Fibroblast of the aortic adventitia (primary cell): ENCODE measurements around the gene RPL35. TPM values are rescaled to one million over a fixed set of nuclear protein-coding genes. Genes with fewer than 3 reads are reported as not detected.

Experiments
- DNase-seq: peaks from one replicate; pipeline ENCODE4 v3.0.0-alpha.2; 2010; ENCODE audit warnings: low read depth
- H3K4me3 ChIP-seq: 2 replicates; pipeline ENCODE4 v1.5.1; 2011; ENCODE audit warnings: low read depth, mild to moderate bottlenecking, control low read depth, low read length, moderate library complexity
- total RNA-seq: library from RNA; depleted of rRNA; stranded (reverse); fragments of >200 nt; gene quantifications from 2 replicates; pipeline ENCODE4 v1.2.3, GENCODE V29; 2012; ENCODE audit warnings: low replicate concordance
- TF ChIP-seq, protein P1 (sequence below): IDR thresholded peaks from 2 replicates; pipeline ENCODE4 v1.5.1; 2011; ENCODE audit warnings: mild to moderate bottlenecking, low read length, control low read depth, inconsistent platforms; ENCODE audit not compliant: insufficient read depth

Gene RPL35
- total RNA-seq, 1 donor = 2,683 TPM

DNA sequence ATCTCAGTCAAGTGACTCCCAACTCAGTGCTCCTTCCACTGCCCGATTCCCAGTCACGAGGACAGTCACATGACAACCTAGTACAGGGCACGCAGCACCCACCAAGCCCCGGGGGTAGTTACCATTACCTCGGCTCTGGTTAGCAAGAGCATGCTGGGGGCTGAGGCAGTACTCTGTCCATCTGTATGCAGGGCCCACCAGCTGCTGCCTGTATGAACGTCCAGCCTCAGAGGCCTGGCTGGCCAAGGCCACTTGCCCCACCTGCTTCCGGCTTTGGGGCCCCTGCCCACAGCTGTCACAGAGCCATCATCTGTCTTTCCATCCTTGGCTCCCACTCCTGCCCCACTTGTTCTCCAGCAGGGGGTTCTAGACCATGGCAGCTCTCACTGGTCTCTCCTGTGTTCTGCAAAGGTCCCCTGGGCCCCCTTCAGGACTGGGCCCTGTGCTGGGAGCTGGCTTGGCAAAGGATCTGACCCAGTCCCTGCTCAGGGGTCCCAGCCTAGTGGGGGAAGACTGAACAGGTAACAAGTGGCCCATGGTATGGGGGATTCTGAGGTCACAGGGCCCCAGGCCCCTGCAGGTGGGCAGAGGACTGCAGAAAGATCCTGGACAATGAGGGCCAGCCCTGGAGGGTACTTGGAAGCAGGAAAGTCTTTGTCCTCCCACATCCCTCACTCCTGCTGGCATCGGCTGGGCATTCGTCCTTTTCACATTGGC, 3.3 kb downstream of the RPL35 start:
- no peak for DNase-seq
- no peak overlapping the region for H3K4me3 ChIP-seq
- TF ChIP-seq, protein P1, sequence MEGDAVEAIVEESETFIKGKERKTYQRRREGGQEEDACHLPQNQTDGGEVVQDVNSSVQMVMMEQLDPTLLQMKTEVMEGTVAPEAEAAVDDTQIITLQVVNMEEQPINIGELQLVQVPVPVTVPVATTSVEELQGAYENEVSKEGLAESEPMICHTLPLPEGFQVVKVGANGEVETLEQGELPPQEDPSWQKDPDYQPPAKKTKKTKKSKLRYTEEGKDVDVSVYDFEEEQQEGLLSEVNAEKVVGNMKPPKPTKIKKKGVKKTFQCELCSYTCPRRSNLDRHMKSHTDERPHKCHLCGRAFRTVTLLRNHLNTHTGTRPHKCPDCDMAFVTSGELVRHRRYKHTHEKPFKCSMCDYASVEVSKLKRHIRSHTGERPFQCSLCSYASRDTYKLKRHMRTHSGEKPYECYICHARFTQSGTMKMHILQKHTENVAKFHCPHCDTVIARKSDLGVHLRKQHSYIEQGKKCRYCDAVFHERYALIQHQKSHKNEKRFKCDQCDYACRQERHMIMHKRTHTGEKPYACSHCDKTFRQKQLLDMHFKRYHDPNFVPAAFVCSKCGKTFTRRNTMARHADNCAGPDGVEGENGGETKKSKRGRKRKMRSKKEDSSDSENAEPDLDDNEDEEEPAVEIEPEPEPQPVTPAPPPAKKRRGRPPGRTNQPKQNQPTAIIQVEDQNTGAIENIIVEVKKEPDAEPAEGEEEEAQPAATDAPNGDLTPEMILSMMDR = no peak

DNA sequence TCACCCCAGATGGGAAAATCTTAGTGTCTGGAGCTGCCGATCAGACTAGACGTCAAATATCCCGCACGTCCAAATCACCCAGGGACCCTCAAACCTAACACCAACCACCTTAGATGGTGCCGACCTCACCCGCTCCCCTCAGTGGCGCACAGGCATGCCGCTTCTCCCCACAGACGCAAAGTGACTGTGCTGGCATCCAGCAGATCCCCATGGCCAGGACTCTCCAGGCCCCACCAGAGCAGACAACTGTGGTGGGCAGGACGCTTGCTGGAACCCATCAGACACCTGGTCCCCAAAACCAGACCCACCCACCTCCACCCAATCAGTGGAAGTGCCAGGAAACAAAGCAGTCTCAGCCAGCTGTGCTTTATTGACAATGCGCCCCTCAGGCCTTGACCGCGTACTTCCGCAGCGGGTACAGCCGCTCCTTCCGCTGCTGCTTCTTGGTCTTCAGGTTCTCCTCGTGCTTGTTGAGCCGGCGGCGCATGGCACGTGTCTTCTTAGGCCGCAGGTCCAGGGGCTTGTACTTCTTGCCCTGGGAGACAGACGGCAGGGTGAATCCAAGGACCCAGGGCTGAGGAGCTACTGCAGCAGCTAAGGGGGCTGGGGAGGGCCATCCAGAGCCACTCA, 4.1 kb downstream of the RPL35 start:
- no peak for DNase-seq
- TF ChIP-seq, protein P1 = no peak
- H3K4me3 ChIP-seq = no peak overlapping the region

DNA sequence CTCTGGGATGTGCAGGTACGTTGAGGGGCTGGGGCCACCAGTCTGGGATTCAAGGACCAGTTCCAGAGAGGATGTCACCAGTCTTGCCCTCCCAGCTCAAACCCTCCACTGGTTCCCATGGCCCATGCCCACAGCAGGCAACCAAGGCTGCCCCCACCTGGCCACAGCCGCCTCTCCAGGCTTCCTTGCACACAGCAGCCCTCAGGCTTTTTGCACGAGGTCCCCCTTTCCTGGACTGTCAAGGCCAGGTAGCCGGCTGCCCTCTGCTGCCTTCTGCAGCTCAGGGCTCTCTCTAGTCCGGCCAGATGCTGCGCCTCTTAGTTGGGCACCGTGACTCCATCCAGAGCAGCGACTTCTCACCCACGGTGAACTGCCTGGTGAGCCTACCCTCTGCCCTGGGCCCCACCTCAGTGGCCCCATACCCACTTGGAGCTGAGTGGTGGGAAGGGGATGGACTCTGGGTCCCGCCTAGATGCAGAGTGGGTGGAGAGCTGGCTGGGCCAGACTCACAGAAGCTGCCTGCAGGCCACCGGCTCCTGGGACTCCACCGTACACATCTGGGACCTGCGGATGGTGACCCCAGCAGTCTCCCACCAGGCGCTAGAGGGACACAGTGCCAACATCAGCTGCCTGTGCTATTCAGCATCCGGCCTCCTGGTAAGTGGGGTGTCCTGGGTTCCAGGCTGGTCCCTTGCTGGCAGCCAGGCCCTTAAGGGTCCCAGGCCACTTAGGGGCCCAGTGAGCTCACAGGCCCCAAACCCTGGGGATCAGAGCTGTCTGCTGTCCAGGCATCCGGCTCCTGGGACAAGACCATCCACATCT, 5.6 kb downstream of the RPL35 start:
- H3K4me3 ChIP-seq = no peak overlapping the region
- no peak for DNase-seq
- TF ChIP-seq, protein P1 = peak; percentile 42

DNA sequence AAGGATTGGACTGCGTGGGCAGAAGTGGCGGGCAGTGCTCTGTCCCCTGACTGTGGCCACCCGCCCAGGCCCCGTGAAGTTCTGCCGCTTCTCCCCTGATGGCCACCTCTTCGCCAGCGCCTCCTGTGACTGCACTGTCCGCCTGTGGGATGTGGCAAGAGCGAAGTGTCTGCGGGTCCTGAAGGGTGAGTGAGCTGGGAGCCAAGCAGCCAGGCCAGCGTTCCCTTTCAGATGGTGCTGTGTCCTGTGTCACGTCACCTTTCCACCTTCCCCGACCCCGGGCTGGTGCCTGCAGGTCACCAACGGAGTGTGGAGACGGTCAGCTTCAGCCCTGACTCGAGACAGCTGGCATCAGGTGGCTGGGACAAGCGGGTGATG, 6.2 kb downstream of the RPL35 start:
- no peak overlapping the region for H3K4me3 ChIP-seq
- no peak for DNase-seq
- TF ChIP-seq, protein P1 = no peak

DNA sequence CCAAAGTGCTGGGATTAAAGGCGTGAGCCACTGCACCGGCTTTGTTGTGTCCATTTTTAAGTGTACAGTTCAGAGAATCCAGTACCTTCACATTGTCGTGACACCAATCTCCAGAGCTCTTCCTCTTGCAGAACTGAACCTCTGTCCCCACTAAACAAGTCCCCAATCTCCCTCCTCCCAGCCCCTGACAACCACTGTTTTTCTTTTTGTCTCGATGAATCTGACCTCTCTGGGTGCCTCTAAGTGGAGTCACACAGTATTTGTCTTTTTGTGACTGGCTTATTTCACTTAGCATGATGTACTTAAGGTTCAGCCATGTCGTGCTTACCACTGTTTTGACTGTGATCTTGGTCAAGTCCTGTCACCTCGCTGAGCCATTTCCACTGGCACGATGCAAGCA, 6.9 kb downstream of the RPL35 start:
- H3K4me3 ChIP-seq = no peak overlapping the region
- TF ChIP-seq, protein P1 = no peak
- no peak for DNase-seq

DNA sequence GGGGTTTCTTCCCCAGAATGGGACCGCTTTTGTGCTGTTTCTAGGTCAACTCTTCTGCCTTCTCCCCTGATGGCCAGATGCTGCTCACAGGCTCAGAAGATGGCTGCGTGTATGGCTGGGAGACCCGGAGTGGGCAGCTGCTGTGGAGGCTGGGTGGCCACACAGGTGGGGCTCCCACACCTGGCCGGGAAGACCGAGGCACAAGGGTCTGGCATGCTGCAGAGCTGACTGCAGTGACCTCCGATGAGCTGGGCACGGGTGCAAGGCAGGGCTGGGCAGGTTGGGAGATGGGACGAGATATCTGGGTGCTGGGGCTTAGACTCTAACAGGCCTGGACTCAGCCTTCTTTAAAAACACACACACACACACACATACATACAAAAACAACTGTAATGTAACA, 7.6 kb downstream of the RPL35 start:
- no peak for DNase-seq
- TF ChIP-seq, protein P1 = no peak
- H3K4me3 ChIP-seq = no peak overlapping the region
